CD1c-positive myeloid dendritic cell (primary cell): ENCODE data around the gene CNGA2.
"Not testable (repeated sequence)": the region's sequence is repeated elsewhere in the genome, so short reads cannot be mapped to it uniquely, and the experiment has no call there.

Experiments
- DNase-seq: peaks from one replicate; pipeline ENCODE4 v3.0.0-alpha.2; 2016; ENCODE audit errors: extremely low spot score

CNGA2 gene

DNA sequence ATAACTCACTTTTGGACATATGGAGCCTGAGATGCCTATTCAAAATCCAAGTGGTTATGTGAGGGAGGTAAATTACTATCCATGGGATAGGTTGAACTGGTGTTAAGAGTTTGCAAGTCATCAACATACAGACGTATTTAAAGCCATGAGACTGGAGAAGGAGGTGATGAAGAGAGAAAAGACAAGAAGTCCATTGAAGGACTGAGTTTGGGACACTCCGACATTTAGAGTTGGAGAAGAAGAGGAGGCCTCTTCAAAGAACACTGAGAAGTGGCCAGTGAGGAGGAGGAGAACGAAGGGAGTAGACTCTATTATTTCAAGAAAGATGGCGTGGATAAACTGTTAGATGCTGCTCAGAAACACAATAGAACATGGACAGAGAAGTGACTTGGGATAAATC lies at the start of gene CNGA2:
Gene CNGA2, plus strand, starts transcription at position 301 of the 400 bp plus-strand sequence. CDS start 3,738 bp downstream, outside the sequence.
- no peak for DNase-seq

DNA sequence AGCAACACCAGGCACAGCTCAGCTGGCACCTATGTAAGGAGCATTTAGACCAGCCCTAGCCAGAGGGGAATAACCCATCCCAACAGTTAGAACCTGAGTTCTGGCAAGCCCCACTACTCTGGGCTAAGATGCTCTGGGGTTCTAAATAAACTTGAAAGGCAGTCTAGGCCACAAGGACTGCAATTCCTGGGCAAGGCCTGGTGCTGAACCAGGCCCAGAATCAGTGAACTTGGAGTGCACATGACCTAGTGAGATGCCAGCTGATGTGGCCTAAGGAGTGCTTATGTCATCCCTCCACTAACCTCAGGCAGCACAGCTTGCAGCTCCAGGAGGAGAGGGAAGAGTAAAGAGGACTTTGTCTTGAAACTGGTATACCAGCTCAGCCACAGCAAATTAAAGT lies 46.9 kb upstream of the CNGA2 start:
- no peak for DNase-seq

DNA sequence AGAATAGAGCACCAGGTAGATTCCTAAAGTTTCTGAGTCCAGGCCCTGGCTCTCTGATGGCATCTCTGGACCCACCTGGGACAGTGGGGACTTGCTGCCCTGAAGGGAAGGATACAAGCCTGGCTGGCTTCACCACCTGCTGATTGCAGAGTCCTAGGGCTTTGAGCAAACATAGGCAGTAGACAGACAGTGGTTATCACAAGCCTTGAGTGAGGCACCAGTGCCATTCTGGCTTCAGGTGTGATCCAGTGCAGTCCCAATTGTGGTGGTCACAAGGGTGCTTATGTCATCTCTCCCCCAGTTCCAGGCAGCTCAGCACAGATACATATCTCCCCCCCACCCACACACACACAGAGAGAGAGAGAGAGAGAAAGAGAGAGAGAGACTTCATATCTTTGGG lies 45.9 kb upstream of the CNGA2 start:
- no peak for DNase-seq

DNA sequence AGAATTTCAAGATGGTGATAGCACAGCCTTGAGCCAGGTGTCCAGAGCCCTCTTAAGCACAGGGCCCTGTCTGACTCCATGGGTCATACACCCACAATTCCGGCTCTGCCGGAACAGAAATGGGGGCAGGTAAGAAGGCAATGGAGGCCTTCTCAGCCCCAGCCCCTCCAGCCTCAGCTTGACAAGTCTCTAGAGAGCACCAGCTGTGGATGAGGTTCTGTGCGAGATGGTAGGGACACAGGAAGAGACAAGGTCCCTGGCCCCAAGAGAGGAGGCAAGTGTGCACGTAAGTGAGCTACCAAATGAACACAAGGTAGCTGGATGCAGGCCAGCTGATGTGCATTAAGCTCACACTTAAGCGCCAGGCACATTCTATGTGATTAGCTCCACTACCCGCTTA lies 41.7 kb upstream of the CNGA2 start:
- DNase-seq, result no peak

DNA sequence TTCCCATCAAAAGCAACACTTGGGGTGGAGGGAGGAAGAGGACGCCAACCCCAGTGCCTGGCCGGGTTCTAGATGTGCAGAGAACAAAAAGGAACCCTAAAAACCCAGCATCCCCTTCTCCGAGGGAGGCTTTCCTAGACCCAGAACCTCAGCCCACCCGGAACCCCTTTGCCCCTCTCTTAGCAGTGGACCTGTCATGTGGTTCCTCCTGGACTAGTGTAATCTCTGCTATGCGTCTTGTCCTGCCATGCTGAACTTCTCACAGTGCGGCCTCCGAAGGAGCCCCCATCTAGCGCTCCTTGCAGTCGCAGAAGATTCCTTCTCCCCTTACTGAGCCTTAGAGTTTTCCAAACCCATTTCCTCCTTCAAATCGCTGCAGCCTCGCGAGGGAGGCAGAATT lies 40.4 kb upstream of the CNGA2 start:
- DNase-seq, result no peak

DNA sequence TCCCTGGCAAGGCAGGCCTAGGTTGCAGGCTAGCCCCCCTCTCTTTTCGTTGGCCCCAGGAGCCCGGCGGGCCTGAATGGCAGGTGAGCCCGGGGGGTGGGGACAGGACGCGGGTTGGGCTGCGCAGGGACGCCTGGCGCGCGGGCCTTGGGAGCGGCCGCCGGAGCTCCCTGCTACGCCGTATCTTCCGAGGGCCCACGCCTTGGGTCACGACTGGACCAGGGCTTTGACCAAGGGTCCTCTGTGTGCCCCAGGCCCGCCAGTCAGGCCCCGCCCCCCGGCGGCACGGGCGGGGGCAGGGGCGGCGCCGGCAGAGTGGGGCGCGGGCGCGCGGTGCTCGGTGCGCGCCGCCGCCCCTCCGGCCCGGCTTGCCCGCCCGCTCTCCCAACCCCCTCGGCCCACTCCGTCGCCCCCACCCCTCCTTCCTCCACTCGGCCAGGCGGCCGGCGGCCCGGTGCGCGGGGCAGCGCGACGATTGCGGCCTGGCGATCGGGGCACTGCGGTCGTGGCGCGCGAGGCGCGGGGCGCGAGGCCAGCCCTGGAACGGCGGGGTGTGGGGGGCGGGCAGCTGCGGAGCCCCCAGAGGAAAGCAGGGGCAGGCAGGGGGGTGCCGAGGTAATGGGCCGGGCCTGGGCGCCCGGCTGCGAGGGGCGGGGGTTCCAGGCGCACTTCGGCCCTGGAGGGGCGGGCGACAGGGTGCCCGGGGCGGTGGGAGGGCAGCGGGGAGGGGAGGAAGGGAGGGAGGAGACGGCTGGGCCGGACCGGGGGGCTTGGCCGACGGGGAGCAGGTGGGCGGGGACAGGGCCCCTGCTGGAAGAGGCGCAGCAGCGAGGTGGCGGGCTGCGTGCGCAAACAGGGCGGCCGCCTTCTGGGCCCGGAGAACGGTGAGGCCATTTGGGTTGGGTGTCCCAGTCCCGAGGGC lies 39.6 kb upstream of the CNGA2 start, which contains the start of gene PRRG3:
Gene PRRG3, plus strand, starts transcription at position 798 of the 922 bp plus-strand sequence. CDS start 3,357 bp downstream, outside the sequence.
- no peak for DNase-seq

DNA sequence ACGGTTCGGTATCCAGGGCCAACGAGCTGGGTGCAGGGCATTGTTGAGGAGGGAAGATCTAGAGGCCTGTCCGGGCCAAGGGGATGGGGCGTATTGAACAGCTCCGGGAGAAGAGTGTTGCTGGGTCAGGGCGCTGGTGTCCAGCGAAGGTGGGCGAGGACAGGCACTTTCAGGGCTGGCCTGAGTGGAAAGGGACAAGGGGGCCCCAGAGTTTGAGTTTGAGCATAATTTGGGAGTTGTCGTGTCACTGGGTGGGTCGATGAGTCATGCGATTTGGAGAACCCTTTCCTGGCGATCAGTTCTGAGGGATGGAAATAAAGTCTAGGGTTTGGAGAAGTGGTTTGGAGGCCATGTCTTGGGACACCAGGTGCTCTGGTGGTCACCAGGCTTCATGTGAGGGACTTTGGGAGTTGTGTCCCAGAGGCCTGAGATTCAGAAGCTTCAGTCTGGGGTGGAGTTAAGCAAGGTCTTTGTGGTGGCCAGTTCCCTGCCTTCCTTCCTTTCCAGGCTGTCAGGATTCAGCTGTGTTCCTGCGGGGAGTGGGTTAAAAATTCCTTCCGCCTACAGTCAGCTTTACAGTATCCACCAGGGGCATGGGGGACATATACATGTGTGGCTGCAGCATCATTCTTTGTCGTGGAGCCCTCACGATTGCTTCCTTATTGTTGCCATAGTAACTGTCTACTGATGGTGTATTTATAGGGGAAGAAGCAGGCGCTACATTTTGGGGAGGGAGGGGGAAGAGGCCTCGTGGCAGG lies 38.8 kb upstream of the CNGA2 start:
- DNase-seq, result no peak

DNA sequence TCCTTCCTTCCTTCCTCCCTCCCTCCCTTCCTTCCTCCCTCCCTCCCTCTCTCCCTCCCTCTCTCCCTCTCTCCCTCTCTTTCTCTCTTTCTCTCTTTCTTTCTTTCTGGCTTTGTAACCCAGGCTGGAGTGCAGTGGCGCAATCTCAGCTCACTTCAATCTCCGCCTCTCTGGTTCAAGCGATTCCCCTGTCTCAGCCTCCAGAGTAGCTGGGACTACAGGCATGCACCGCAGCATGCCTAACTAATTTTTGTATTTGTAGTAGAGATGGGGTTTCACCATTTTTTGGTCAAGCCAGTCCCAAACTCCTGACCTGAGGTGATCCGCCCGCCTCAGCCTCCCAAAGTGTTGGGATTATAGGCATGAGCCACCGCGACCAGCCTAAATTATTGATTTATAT lies 37.5 kb upstream of the CNGA2 start:
- not testable (repeated sequence) for DNase-seq

DNA sequence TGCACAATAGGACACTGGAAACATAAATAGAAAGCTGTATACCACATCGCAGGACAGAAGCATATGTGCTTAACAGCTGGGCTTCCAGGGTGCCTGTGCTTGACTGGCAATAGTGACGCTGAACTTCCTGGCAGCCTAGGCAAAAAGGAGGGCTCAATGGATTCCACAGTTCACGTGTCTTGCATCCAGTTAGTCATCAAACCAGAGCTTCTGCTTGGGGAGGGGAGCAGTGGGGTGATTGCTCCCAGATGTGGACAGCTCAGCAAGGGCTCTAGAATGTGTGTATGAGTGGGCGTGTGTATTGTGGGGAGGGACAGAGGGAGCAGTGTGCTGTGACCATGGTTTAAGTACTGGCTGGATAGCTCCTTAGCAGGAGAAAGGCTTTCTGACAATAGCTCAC lies 37.0 kb upstream of the CNGA2 start:
- DNase-seq, result no peak

DNA sequence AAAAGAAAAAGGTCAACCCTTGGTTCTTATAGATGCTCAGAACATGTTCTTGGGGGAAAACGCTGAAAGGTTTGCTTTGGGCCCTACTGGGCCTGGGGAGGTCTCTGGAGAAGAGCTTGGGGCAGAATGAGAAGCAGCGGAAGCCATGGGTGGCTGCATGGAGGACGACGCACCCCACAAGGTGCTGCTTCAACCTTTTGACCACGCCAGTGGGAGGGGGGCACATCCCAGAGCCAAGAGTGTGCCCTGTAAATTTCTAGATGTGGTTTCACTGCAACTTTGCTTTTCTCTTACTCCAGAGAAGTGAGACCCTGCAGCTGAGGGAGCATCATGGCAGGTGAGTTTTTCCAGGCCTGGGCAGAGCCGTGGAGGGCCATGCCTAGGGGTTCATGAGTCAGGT lies 36.1 kb upstream of the CNGA2 start:
- DNase-seq, result no peak

DNA sequence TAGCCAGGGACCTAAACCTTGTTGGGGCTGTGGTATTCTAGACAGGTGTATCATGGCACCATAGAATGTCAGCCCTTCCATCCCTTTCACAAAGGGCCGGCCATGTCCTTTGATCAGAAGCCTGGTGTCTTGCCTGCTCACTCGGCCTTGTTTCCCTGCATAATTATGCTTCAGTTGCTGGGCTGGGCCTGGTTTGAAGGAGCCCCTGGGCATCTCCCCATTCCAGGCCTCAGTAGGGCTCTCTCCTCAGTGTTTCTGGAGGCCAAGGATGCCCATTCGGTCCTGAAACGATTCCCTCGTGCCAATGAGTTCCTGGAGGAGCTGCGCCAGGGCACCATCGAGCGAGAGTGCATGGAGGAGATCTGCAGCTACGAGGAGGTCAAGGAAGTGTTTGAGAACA lies 34.8 kb upstream of the CNGA2 start:
- no peak for DNase-seq

DNA sequence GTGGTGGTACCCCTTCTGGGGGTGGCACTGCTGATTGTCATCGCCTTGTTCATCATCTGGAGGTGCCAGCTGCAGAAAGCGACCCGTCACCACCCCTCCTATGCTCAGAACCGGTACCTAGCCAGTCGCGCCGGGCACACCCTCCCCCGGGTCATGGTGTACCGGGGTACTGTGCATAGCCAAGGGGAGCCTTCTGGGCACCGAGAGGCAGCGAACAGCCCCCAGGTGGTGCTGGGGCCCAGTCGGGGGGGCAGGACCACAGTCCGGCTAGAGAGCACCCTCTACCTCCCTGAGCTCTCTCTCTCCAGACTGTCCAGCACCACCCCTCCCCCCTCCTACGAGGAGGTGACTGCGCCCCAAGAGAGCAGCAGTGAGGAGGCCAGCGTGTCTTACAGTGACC lies 34.0 kb upstream of the CNGA2 start:
- DNase-seq, result no peak

DNA sequence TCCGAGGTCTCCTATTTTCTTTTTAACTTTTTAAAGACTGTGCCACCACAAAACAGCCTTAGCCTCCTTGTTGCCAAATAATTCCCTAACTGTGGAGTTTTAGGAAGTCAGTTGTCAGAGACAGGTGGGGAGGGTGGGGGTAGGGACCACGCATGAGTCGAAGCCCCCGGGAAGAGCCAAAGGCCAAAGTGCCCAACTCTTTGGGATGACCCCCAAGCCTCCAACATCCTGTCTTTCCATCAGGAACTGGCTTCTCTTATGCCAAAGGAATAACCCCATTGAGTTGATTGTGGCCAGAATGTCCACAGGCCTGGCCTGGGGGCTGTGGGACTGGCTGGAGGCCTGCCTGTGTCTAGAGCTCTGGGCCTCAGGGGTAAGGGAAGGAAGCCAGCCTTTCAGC lies 33.5 kb upstream of the CNGA2 start:
- DNase-seq, result no peak

DNA sequence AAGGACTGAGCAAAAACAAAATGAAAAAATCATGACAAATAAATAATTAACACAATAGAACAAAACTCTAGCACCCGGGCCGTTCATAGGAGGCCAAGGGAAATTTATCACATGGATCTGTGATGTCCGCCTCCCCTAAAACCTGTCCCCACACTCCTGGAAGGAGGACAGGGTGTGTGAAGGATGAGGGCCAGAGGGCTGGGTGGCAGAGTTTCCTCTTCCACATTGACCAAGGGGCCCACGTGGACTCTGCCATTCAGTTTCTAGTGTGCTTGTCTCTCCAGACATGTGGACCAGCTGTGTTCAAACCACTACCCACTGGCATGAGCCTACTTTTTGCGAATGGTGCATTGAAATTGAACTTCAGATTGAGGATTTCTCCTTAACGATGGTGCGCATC lies 33.0 kb upstream of the CNGA2 start:
- DNase-seq, result no peak

DNA sequence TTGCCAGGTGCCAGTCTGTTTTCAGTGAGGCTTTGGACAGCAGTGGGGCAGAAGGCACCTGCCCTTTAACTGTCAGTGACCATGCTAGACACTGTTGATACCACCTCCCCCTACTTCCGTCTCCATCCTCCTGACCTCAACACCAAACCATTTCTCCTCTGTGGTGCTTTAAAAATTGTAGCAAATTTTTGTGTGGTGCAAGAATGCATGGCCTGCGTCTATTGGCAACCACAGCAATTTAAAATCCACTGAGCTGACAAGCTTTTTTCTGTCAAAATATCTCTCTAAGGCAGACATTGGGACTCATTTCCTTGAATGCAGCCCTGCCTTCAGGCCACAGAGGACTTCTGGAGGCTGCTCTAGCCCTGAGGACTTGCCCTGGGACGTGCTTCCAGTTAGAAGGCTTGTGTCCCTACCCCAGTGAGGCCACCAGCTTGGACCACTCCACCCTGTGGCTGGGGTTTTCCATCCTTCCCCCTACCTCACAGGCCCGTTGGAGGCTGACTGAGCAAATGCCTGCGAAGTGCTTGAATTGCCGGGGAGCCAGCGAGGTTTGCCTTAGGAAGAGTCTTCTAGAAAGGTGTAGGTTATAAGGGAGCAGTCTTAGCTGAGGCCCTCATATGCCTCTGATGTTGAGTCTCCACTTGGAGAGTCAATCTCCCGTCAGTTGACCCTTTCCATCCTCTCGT lies 32.4 kb upstream of the CNGA2 start:
- DNase-seq, result no peak

DNA sequence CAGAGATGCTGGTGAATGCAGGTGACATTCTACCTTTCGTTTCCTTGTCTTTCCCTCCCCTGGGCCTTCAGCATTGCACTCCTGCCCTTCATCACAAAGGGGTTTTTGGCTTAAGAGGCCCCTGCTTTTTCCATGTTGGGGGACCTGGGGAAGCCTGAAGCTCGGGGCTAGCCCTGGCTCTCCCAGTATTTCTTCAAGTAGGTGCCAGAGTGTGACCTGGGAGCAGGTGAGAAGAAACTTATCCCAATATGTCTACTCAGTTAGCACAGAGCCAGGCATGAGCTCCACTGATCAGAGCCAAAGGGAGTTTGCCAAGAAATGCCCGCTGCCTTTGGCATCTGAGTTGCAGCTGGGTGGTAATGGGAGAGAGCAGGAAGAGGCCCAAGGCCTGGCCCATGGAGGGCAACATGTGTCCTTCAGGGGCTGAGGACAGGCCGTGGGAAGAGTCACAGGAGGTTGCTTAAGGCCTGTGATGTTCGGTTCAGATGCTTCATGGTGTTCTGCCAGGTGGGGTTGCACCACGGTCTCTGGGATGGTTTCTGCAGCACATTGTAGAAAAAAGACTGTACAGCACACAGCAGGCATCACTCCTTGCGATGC lies 31.7 kb upstream of the CNGA2 start:
- DNase-seq, result no peak

DNA sequence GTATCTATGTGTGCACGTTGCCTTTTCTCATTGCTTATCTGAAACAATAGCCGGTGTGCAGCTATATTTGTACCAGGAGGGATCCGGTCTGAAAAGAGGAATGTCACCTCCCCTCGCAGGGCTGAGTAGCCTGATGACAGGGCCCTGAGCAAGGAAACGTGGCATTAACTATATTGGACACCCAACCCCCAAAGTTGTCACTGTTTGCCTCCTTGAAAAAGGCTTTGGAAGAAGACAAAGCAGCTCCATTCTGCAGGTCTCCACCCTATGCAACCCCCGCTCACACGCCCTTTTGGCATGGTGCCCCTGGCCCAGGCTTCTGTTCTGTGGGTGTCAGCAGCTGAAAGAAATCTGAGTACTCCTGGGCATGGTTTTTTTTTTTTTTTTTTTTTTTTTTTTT lies 31.1 kb upstream of the CNGA2 start:
- DNase-seq, result no peak

DNA sequence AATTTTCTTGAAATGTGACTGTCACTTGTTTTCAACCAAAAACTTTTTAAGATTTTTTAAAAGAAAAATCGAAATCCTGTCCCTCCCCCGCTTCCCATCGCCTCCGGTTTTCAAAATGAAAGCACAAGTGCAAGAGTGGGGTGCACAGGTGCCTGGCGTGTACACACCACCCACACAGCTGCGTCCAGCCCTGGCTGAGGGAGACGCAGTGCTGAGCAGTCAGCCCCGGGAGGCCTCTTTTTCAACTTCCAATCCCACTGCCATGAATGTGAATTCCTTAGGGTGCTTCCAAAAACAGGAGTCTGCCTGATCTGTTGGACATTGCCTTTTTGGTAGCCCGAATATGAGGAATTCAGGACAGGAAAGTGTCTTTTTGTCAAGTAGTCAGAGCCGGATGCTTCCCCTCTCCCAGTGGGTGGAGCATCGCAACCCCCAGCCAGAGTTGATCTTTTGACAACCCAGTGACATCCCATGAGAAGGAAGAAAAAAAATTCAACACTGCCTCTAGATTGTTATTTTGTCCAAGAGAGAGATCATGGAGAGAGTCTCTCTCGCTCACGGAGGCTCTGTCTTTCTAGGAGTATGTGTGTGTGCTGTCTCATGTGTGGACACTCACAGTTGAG lies 30.4 kb upstream of the CNGA2 start:
- no peak for DNase-seq

DNA sequence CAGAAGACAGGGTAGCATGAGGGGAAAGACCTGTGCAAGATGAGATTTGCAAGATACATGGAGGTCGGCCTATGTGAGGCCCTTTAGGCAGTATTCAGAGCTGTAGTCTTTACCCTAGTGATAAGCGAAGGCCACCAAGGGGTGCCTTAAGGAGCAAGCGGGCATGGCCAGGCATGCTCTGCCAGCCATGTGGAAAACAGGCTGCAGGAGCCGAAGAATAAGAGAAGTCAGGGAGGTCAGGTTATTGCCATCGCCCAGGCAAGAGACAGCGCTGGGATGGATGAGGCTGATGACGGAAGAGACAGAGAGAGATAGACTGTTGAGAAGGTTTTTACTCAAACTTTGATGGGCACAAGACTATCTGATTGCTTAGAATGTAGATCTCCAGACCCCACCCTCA lies 25.7 kb upstream of the CNGA2 start:
- no peak for DNase-seq

DNA sequence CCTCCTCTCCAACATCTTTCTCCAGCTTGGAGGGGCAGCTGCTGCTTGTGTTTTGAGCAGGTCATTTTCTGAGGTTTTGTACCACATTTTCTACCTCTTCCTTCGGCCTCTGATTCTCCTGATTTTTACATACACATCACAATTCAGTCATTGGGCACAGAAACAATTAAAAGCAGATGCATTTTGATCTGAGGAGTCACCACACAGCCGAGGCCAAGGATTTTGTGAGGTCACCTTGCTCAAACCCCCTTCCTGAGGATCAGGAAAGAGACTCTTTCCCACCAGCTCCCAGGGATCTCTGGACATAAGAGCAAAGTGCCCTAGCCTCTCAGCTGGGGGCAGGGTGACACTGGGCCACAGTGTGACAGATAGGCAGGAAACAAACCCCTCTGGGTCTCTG lies 24.1 kb upstream of the CNGA2 start:
- no peak for DNase-seq

DNA sequence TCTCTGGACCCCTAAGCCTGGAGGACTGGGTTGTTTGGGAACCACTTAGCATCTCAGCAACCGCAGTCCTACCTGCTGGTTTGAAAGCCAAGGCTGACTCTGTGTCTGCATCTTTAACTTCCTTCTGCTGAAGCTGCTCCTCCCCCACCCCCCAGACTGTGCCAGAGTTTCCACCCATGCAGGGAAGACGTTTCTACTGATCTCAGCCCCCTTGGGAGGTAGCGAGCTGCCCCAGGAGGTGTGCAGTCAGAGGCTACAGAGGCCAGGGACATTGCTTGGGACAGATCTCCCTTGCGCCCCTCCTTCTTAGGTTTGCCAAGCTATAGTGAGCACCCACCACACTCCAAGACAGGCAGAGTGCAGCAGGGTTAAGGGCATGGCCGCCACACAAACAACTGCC lies 23.4 kb upstream of the CNGA2 start:
- no peak for DNase-seq

DNA sequence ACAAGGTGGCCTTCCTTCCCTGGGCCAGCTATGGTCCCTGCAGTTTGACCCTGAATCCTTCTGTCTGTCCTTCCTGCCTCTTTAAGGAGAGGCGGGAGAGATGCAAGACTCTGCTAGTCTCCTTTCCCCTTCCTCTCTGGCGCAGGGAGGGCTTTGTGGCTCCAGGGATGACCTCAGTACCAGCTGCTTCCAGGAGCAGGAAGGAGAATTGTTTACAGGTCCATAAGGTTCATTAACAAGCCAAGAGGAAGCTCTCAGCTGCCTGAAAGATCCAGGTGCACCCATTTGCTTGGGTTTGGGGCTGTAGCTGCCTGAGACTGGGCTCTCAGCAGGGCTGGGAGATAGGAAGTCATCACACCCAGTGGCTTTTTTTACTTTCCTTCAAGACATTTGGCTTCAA lies 22.8 kb upstream of the CNGA2 start:
- DNase-seq, result no peak
